C4-2B (cell line): ENCODE data around the gene SEZ6L.

ENCODE experiments used
- CTCF ChIP-seq: fragments of 450-650 bp; conservative IDR thresholded peaks from 2 replicates; pipeline ENCODE4 v1.5.1; 2017; ENCODE audit warnings: mild to moderate bottlenecking
- ZFX ChIP-seq: fragments of 450-650 bp; IDR thresholded peaks from 2 replicates; pipeline ENCODE4 v1.6.1; 2017

GRCh38 chr22:26291940-26292666, 122.8 kb downstream of the SEZ6L start:
- TF ChIP-seq CTCF (no peak), ZFX (no peak)
